ENCODE measurements around the gene OTOA. TPM values are rescaled to one million over a fixed set of nuclear protein-coding genes. Genes with fewer than 3 reads are reported as not detected.
"Not testable (repeated sequence)": the region's sequence is repeated elsewhere in the genome, so short reads cannot be mapped to it uniquely, and the experiment has no call there.

OTOA gene
- polyA plus RNA-seq, 1 donor from 2014 or later = not detected

- H3K4me1 Mint-ChIP-seq, H3K9me3 Mint-ChIP-seq, H3K4me3 Mint-ChIP-seq, H3K27ac Mint-ChIP-seq, H3K36me3 Mint-ChIP-seq, H3K27me3 Mint-ChIP-seq: not testable (repeated sequence)
Observed at GRCh38 chr16:21769284-21769683, 105.5 kb downstream of the OTOA start.

- not testable (repeated sequence) for H3K36me3 Mint-ChIP-seq, H3K4me3 Mint-ChIP-seq, H3K9me3 Mint-ChIP-seq, H3K4me1 Mint-ChIP-seq, H3K27ac Mint-ChIP-seq, H3K27me3 Mint-ChIP-seq
Observed at GRCh38 chr16:21770584-21770983, 106.8 kb downstream of the OTOA start.

GRCh38 chr16:21772547-21773206 is 108.9 kb downstream of the OTOA start:
- H3K4me1 Mint-ChIP-seq, H3K4me3 Mint-ChIP-seq, H3K9me3 Mint-ChIP-seq, H3K27ac Mint-ChIP-seq, H3K36me3 Mint-ChIP-seq, H3K27me3 Mint-ChIP-seq: not testable (repeated sequence)

GRCh38 chr16:21773207-21773553 is 109.4 kb downstream of the OTOA start:
- not testable (repeated sequence) for H3K27ac Mint-ChIP-seq, H3K27me3 Mint-ChIP-seq, H3K36me3 Mint-ChIP-seq, H3K9me3 Mint-ChIP-seq, H3K4me1 Mint-ChIP-seq, H3K4me3 Mint-ChIP-seq

- H3K4me1 Mint-ChIP-seq, H3K36me3 Mint-ChIP-seq, H3K4me3 Mint-ChIP-seq, H3K27me3 Mint-ChIP-seq, H3K27ac Mint-ChIP-seq, H3K9me3 Mint-ChIP-seq: not testable (repeated sequence)
Observed at GRCh38 chr16:21780525-21780924, 116.8 kb downstream of the OTOA start.

- not testable (repeated sequence) for H3K9me3 Mint-ChIP-seq, H3K4me3 Mint-ChIP-seq, H3K4me1 Mint-ChIP-seq, H3K27me3 Mint-ChIP-seq, H3K36me3 Mint-ChIP-seq, H3K27ac Mint-ChIP-seq
Observed at GRCh38 chr16:21790506-21790905, 126.7 kb downstream of the OTOA start.

- H3K27me3 Mint-ChIP-seq, H3K9me3 Mint-ChIP-seq, H3K4me3 Mint-ChIP-seq, H3K27ac Mint-ChIP-seq, H3K36me3 Mint-ChIP-seq, H3K4me1 Mint-ChIP-seq: not testable (repeated sequence)
Observed at GRCh38 chr16:21793310-21793709, 129.5 kb downstream of the OTOA start.

- not testable (repeated sequence) for H3K36me3 Mint-ChIP-seq, H3K4me1 Mint-ChIP-seq, H3K27me3 Mint-ChIP-seq, H3K4me3 Mint-ChIP-seq, H3K27ac Mint-ChIP-seq, H3K9me3 Mint-ChIP-seq
Observed at GRCh38 chr16:21798601-21799000, 134.8 kb downstream of the OTOA start.

GRCh38 chr16:21801538-21802374 is 138.0 kb downstream of the OTOA start:
- not testable (repeated sequence) for H3K27me3 Mint-ChIP-seq, H3K36me3 Mint-ChIP-seq, H3K4me1 Mint-ChIP-seq, H3K27ac Mint-ChIP-seq, H3K9me3 Mint-ChIP-seq, H3K4me3 Mint-ChIP-seq

GRCh38 chr16:21802375-21802663 is 138.6 kb downstream of the OTOA start:
- H3K27ac Mint-ChIP-seq, H3K4me1 Mint-ChIP-seq, H3K36me3 Mint-ChIP-seq, H3K9me3 Mint-ChIP-seq, H3K4me3 Mint-ChIP-seq, H3K27me3 Mint-ChIP-seq: not testable (repeated sequence)

Other genes with a start within 250 kb of the OTOA start
- 78.5 TPM for gene METTL9, start 64.4 kb upstream of the OTOA start, polyA plus RNA-seq
- 0.31 TPM for gene IGSF6, start 11.4 kb upstream of the OTOA start, polyA plus RNA-seq
- gene NPIPB4, start 193.8 kb downstream of the OTOA start, polyA plus RNA-seq = 14.0 TPM